Stomach (tissue), 4 donors: ENCODE data around the gene CCNG1.
A peak's percentile ranks its signal among the peaks of the same experiment; 100 is the strongest.

ENCODE experiments used
- CTCF ChIP-seq, 7 experiments: fragments of 450-650 bp in 4 of 7; fragments of 200-600 bp in 3 of 7; sonication (generic) in 3 of 7; IDR thresholded peaks; one replicate each; pipeline ENCODE4 v1.5.1; 2016 to 2019; ENCODE audit warnings: antibody characterized with exemption in 7 of 7, control low read depth in 2 of 7, mild to moderate bottlenecking in 1 of 7
- EP300 ChIP-seq: sonication (generic); formaldehyde crosslinking; IDR thresholded peaks from one replicate; pipeline ENCODE4 v1.6.1; 2017; ENCODE audit warnings: antibody characterized with exemption
- POLR2A ChIP-seq, 4 donors: fragments of 450-650 bp; IDR thresholded peaks; one replicate each; pipeline ENCODE4 v1.6.1; 2016; ENCODE audit warnings: antibody characterized with exemption in 4 of 4, control low read depth in 2 of 4, mild to moderate bottlenecking in 1 of 4, moderate library complexity in 1 of 4
- POLR2AphosphoS5 ChIP-seq, 3 donors: sonication (generic); formaldehyde crosslinking; IDR thresholded peaks; one replicate each; pipeline ENCODE4 v1.6.1; 2016; ENCODE audit warnings: antibody characterized with exemption in 3 of 3

- TF ChIP-seq POLR2A (IDR thresholded peaks at IDR 0.05) (no peak), CTCF (IDR thresholded peaks at IDR 0.05) (no peak), POLR2AphosphoS5 (IDR thresholded peaks at IDR 0.05) (peak in 2 of 3 donors; percentile 16 to 66), EP300 (no peak)
Measured at GRCh38 chr5:163434401-163434866, 3.0 kb upstream of the CCNG1 start.
